Activated CD8-positive, alpha-beta T cell treated with anti-CD3 and anti-CD28 coated beads, Interleukin-2, amount 10 ng/mL, durations not matched to agents 7 days and 5 days (primary cell): ENCODE data around the gene PPP1R16B. TPM values are rescaled to one million over a fixed set of nuclear protein-coding genes. Genes with fewer than 3 reads are reported as not detected.

Experiments used
- ATAC-seq: fragments of 150-1000 bp; cut with Tn5 transposase; one replicate; pipeline ENCODE4 v1.10.0; 2021; ENCODE audit warnings: moderate library complexity
- CTCF ChIA-PET: fragments of 350-600 bp; sonication (Branson Sonifier 250); formaldehyde crosslinking; loops from one replicate; lab custom pipeline; 2021; ENCODE audit warnings: antibody characterized with exemption; lab: Charles Lee
- POLR2A ChIA-PET: fragments of 350-600 bp; sonication (Branson Sonifier 250); formaldehyde crosslinking; loops from one replicate; lab custom pipeline; 2021; ENCODE audit warnings: antibody characterized with exemption; lab: Charles Lee
- DNase-seq: peaks from one replicate; pipeline ENCODE4 v3.0.0-alpha.2; 2020
- H3K27ac Mint-ChIP-seq: one replicate; pipeline ENCODE4 v1.8.0; 2021; ENCODE audit warnings: mild to moderate bottlenecking, mixed read lengths
- H3K27me3 Mint-ChIP-seq: one replicate; pipeline ENCODE4 v1.8.0; 2021; ENCODE audit warnings: low read depth, mixed read lengths
- H3K36me3 Mint-ChIP-seq: one replicate; pipeline ENCODE4 v1.8.0; 2021; ENCODE audit warnings: low read depth, mixed read lengths
- H3K4me1 Mint-ChIP-seq: one replicate; pipeline ENCODE4 v1.8.0; 2021; ENCODE audit warnings: low read depth, mixed read lengths
- H3K4me3 Mint-ChIP-seq: one replicate; pipeline ENCODE4 v1.8.0; 2021; ENCODE audit warnings: mild to moderate bottlenecking, mixed read lengths
- H3K9me3 Mint-ChIP-seq: one replicate; pipeline ENCODE4 v1.8.0; 2022; ENCODE audit warnings: mixed read lengths; ENCODE audit not compliant: insufficient read depth
- total RNA-seq, 2 experiments: library from RNA; stranded (reverse); gene quantifications; one replicate each; pipeline ENCODE4 v1.2.3, GENCODE V29; 2021

The PPP1R16B gene
- total RNA-seq, 2 experiments from 2014 or later = 63.4 to 65.1 TPM

GRCh38 chr20:38770970-38771369 lies 34.5 kb upstream of the PPP1R16B start:
- ATAC-seq (no peak), DNase-seq (no peak)
- peak overlapping the region; percentile 55 for H3K27ac Mint-ChIP-seq
- H3K36me3 Mint-ChIP-seq = peaks cover 51% of the 10 kb centered on the region
- POLR2A ChIA-PET = no interaction called here
- no peaks in the 10 kb centered on the region for H3K4me1 Mint-ChIP-seq
- no peaks in the 10 kb centered on the region for H3K27me3 Mint-ChIP-seq
- H3K9me3 Mint-ChIP-seq = peaks cover 8% of the 10 kb centered on the region
- CTCF ChIA-PET = interaction anchor here (1.1 kb wide), 1 partner anchor 20 kb away, joined by 4 read pairs; no protein-coding TSS in a partner anchor
- H3K4me3 Mint-ChIP-seq = no peak overlapping the region

DNA sequence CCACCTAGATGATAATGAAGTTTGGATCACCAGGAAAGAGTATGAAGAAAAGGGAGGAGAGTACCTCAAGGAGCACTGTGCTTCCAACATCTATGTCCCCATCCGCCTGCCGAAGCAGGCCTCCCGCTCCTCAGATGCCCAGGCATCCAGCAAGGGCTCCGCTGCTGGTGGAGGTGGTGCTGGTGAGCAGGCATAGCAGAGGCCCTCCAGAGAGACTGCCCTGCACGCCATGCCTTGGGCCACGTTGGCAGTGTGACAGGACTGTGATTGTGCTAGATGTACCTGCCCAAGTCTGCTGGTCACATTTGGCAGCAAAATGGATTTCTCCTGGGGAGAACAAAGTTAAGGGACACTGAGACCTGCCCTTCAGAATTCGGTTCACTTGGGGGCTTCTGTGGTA lies 33.9 kb upstream of the PPP1R16B start:
- DNase-seq = no peak
- no peaks in the 10 kb centered on the region for H3K4me1 Mint-ChIP-seq
- H3K27me3 Mint-ChIP-seq = no peaks in the 10 kb centered on the region
- CTCF ChIA-PET = no interaction called here
- H3K4me3 Mint-ChIP-seq = no peak overlapping the region
- peaks cover 45% of the 10 kb centered on the region for H3K36me3 Mint-ChIP-seq
- H3K9me3 Mint-ChIP-seq = peaks cover 8% of the 10 kb centered on the region
- no peak for ATAC-seq
- POLR2A ChIA-PET = no interaction called here
- H3K27ac Mint-ChIP-seq = peak overlapping the region; percentile 55

- POLR2A ChIA-PET = no interaction called here
- Mint-ChIP-seq H3K4me1 (no peaks in the 10 kb centered on the region), H3K4me3 (no peak overlapping the region), H3K27me3 (no peaks in the 10 kb centered on the region), H3K36me3 (peaks cover 35% of the 10 kb centered on the region), H3K27ac (no peak overlapping the region), H3K9me3 (peaks cover 8% of the 10 kb centered on the region)
- DNase-seq = no peak
- CTCF ChIA-PET = no interaction called here
- no peak for ATAC-seq
Measured at GRCh38 chr20:38774167-38774566, 31.3 kb upstream of the PPP1R16B start.

- POLR2A ChIA-PET = interaction anchor here (1.0 kb wide), 1 partner anchor 11 kb away, joined by 3 read pairs; no protein-coding TSS in a partner anchor
- ATAC-seq (no peak), DNase-seq (no peak)
- H3K4me1 Mint-ChIP-seq = no peaks in the 10 kb centered on the region
- peaks cover 8% of the 10 kb centered on the region for H3K9me3 Mint-ChIP-seq
- no peaks in the 10 kb centered on the region for H3K27me3 Mint-ChIP-seq
- peaks cover 33% of the 10 kb centered on the region for H3K36me3 Mint-ChIP-seq
- H3K4me3 Mint-ChIP-seq = no peak overlapping the region
- no peak overlapping the region for H3K27ac Mint-ChIP-seq
- CTCF ChIA-PET = no interaction called here
Measured at GRCh38 chr20:38776363-38776762, 29.1 kb upstream of the PPP1R16B start.

GRCh38 chr20:38779247-38780097 lies 26.0 kb upstream of the PPP1R16B start:
- no peak for ATAC-seq
- POLR2A ChIA-PET = no interaction called here
- no peak overlapping the region for H3K4me3 Mint-ChIP-seq
- peaks cover under 1% of the 10 kb centered on the region for H3K9me3 Mint-ChIP-seq
- no peaks in the 10 kb centered on the region for H3K27me3 Mint-ChIP-seq
- H3K36me3 Mint-ChIP-seq = peaks cover 7% of the 10 kb centered on the region
- CTCF ChIA-PET = no interaction called here
- H3K27ac Mint-ChIP-seq = no peak overlapping the region
- DNase-seq = no peak
- H3K4me1 Mint-ChIP-seq = no peaks in the 10 kb centered on the region

GRCh38 chr20:38782275-38782674 lies 23.2 kb upstream of the PPP1R16B start:
- no peak for ATAC-seq
- ChIA-PET CTCF (no interaction called here), POLR2A (no interaction called here)
- no peaks in the 10 kb centered on the region for H3K36me3 Mint-ChIP-seq
- no peak overlapping the region for H3K4me3 Mint-ChIP-seq
- H3K27me3 Mint-ChIP-seq = no peaks in the 10 kb centered on the region
- H3K4me1 Mint-ChIP-seq = no peaks in the 10 kb centered on the region
- no peak for DNase-seq
- no peaks in the 10 kb centered on the region for H3K9me3 Mint-ChIP-seq
- H3K27ac Mint-ChIP-seq = no peak overlapping the region

- POLR2A ChIA-PET = interaction anchor here (1.6 kb wide), 1 partner anchor 18 kb away, joined by 4 read pairs; the partner anchor contains the start of gene PPP1R16B
- Mint-ChIP-seq H3K27me3 (peaks cover 4% of the 10 kb centered on the region), H3K9me3 (no peaks in the 10 kb centered on the region), H3K27ac (no peak overlapping the region), H3K4me1 (peaks cover 8% of the 10 kb centered on the region), H3K4me3 (no peak overlapping the region), H3K36me3 (no peaks in the 10 kb centered on the region)
- DNase-seq (no peak), ATAC-seq (no peak)
- CTCF ChIA-PET = interaction anchor here (6.0 kb wide), 1 partner anchor 38 kb away, joined by 35 read pairs; the partner anchor contains the start of gene ACTR5
Measured at GRCh38 chr20:38787870-38788269, 17.6 kb upstream of the PPP1R16B start.

DNA sequence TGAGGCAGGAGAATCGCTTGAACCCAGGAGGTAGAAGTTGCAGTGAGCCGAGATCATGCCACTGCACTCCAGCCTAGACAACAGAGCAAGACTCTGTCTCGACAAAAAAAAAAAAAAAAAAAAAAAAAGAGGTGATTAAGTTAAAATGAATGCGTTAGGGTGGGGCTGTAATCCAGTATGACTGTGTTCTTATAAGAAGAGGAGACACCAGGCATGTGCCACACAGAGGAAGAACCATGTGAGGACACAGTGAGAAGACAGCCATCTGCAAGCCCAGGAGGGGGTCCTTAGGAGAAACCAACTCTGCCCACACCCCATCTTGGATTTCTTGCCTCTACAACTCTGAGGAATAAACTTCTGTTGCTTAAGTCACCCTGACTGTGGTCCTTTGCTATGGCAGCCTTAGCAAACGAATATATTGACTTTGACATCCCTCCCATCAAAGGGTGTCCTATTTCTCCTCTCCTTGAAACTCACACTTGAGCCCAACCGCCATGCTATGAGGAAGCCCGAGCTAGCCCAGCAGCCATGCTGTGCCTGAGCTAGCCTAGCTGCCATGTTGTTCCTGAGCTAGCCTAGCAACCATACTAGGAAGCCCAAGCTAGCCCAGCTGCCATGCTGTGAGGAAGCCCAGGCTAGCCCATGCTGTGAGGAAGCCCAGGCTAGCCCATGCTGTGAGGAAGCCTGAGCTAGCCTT lies 15.8 kb upstream of the PPP1R16B start:
- Mint-ChIP-seq H3K9me3 (no peaks in the 10 kb centered on the region), H3K27ac (no peak overlapping the region), H3K27me3 (peaks cover 4% of the 10 kb centered on the region), H3K36me3 (no peaks in the 10 kb centered on the region), H3K4me3 (no peak overlapping the region), H3K4me1 (peaks cover 19% of the 10 kb centered on the region)
- CTCF ChIA-PET = interaction anchor here (0.6 to 6.0 kb wide), 13 partner anchors 10 to 118 kb away, joined by 3 to 35 read pairs (median 4); partner anchors contain the start of genes ACTR5 and PPP1R16B
- POLR2A ChIA-PET = no interaction called here
- DNase-seq (no peak), ATAC-seq (no peak)

- ATAC-seq = peak; percentile 51
- Mint-ChIP-seq H3K27me3 (peaks cover 4% of the 10 kb centered on the region), H3K4me1 (peaks cover 21% of the 10 kb centered on the region), H3K36me3 (no peaks in the 10 kb centered on the region), H3K27ac (no peak overlapping the region), H3K4me3 (no peak overlapping the region), H3K9me3 (no peaks in the 10 kb centered on the region)
- DNase-seq = peak; percentile 63
- POLR2A ChIA-PET = no interaction called here
- CTCF ChIA-PET = interaction anchor here (0.6 to 6.0 kb wide), 14 partner anchors 9 to 117 kb away, joined by 3 to 35 read pairs (median 4); partner anchors contain the start of genes ACTR5 and PPP1R16B
Measured at GRCh38 chr20:38790200-38791053, 15.1 kb upstream of the PPP1R16B start.

DNA sequence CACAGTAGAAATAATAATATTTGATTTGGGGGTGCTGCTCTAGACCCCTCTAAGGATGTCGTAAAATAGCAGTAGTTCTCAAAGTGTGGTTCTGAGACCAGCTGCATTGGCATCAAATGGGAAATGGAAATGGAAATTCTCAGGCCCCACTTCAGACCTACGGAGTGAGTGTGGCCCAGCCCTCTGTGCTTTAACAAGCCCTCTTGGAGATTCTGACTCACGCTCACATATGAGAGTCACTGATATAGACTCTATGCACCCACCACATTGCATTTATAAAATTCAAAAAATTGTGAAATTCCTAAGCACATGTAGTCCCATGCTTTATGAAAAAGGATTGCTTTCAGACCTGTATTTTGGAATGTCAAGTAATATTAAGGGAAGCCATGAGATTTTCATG lies 14.2 kb upstream of the PPP1R16B start:
- Mint-ChIP-seq H3K9me3 (no peaks in the 10 kb centered on the region), H3K27me3 (peaks cover 4% of the 10 kb centered on the region), H3K4me1 (peaks cover 21% of the 10 kb centered on the region), H3K4me3 (no peak overlapping the region), H3K27ac (no peak overlapping the region), H3K36me3 (no peaks in the 10 kb centered on the region)
- ChIA-PET CTCF (interaction anchor here (1.0 to 6.0 kb wide), 6 partner anchors 15 to 101 kb away, joined by 3 to 35 read pairs (median 13); partner anchors contain the start of genes ACTR5 and PPP1R16B), POLR2A (no interaction called here)
- ATAC-seq (no peak), DNase-seq (no peak)

- peaks cover 24% of the 10 kb centered on the region for H3K4me1 Mint-ChIP-seq
- H3K27me3 Mint-ChIP-seq = peaks cover 4% of the 10 kb centered on the region
- ChIA-PET POLR2A (no interaction called here), CTCF (interaction anchor here (0.9 to 6.0 kb wide), 5 partner anchors 14 to 101 kb away, joined by 3 to 35 read pairs (median 16); partner anchors contain the start of genes ACTR5 and PPP1R16B)
- no peak for ATAC-seq
- no peaks in the 10 kb centered on the region for H3K36me3 Mint-ChIP-seq
- no peak for DNase-seq
- H3K4me3 Mint-ChIP-seq = no peak overlapping the region
- peaks cover 3% of the 10 kb centered on the region for H3K9me3 Mint-ChIP-seq
- no peak overlapping the region for H3K27ac Mint-ChIP-seq
Measured at GRCh38 chr20:38791940-38792339, 13.6 kb upstream of the PPP1R16B start.
